Esophagus muscularis mucosa (tissue), 4 donors: ENCODE measurements around the gene AP5S1. TPM values are rescaled to one million over a fixed set of nuclear protein-coding genes. Genes with fewer than 3 reads are reported as not detected.
A peak's percentile ranks its signal among the peaks of the same experiment; 100 is the strongest.

ENCODE experiments used
- DNase-seq: peaks from one replicate; pipeline ENCODE4 v3.0.0-alpha.2; 2017; ENCODE audit errors: extremely low spot score
- H3K27ac ChIP-seq, 4 donors: fragments of 200-600 bp; sonication (generic); replicated peaks in 1 of 4; 1 replicate in 3 of 4; 2 replicates in 1 of 4; pipeline ENCODE4 v1.5.1; 2016 to 2019; ENCODE audit warnings: mild to moderate bottlenecking in 1 of 4
- H3K27me3 ChIP-seq, 4 donors: fragments of 200-600 bp; sonication (generic); one replicate each; pipeline versions ENCODE4 v1.5.1 to v1.6.0; 2016 to 2019
- H3K36me3 ChIP-seq, 4 donors: fragments of 200-600 bp; sonication (generic); one replicate each; pipeline ENCODE4 v1.5.1; 2016 to 2019
- H3K4me1 ChIP-seq, 4 donors: fragments of 200-600 bp; sonication (generic); one replicate each; pipeline ENCODE4 v1.5.1; 2016 to 2019
- H3K4me3 ChIP-seq, 4 donors: fragments of 200-600 bp; sonication (generic); 1 replicate in 2 of 4; 2 replicates in 2 of 4; pipeline ENCODE4 v1.5.1; 2016 to 2019; ENCODE audit warnings: mild to moderate bottlenecking in 4 of 4, moderate library complexity in 1 of 4
- H3K9me3 ChIP-seq, 4 donors: fragments of 200-600 bp; sonication (generic); 1 replicate in 3 of 4; 2 replicates in 1 of 4; pipeline ENCODE4 v1.5.1; 2016 to 2019
- CTCF ChIP-seq, 3 experiments: fragments of 200-600 bp in 2 of 3; fragments of 450-650 bp in 1 of 3; sonication (generic) in 2 of 3; IDR thresholded peaks; one replicate each; pipeline ENCODE4 v1.5.1; 2017 to 2019; ENCODE audit warnings: antibody characterized with exemption in 3 of 3, mild to moderate bottlenecking in 2 of 3, moderate library complexity in 1 of 3
- EP300 ChIP-seq: sonication (generic); formaldehyde crosslinking; IDR thresholded peaks from one replicate; pipeline ENCODE4 v1.6.1; 2017; ENCODE audit warnings: antibody characterized with exemption
- POLR2A ChIP-seq: fragments of 450-650 bp; IDR thresholded peaks from one replicate; pipeline ENCODE4 v1.6.1; 2017; ENCODE audit warnings: antibody characterized with exemption, moderate library complexity, mild to moderate bottlenecking, low read depth
- POLR2AphosphoS5 ChIP-seq, 2 donors: sonication (generic); formaldehyde crosslinking; IDR thresholded peaks; one replicate each; pipeline ENCODE4 v1.6.1; 2017; ENCODE audit warnings: antibody characterized with exemption in 2 of 2
- WGBS: methylation state at CpG from one replicate; pipeline ENCODE4 v1.1.5; 2018; 5-methylcytosine and 5-hydroxymethylcytosine counted together
- intact Hi-C: fragments of 100-400 bp; cut with DNase I; formaldehyde crosslinking; loops from one replicate; pipeline ENCODE4 v1.15.1; 2023
- total RNA-seq, 4 donors: library from RNA; depleted of rRNA; stranded (reverse); fragments of >200 nt; gene quantifications; one replicate each; pipeline versions ENCODE4 v1.1.0 to v1.2.1, GENCODE V29; 2016

The AP5S1 gene
- total RNA-seq, 4 donors from 2014 or later: 7.9 to 11.7 (median 11.2) TPM

- TF ChIP-seq POLR2A (no peak), POLR2AphosphoS5 (IDR thresholded peaks at IDR 0.05) (no peak), CTCF (IDR thresholded peaks at IDR 0.05) (no peak), EP300 (no peak)
- intact Hi-C loops: no loop called here
- Histone ChIP-seq H3K4me3 (no peak overlapping the region), H3K27ac (peak overlapping the region in 3 of 4 donors; percentile 5 to 96 (median 23)), H3K9me3 (peaks cover 0 to 5% (median 0%) of the 10 kb centered on the region in 4 donors), H3K4me1 (peaks cover 28 to 77% (median 67%) of the 10 kb centered on the region in 4 donors), H3K36me3 (peaks cover 46 to 79% (median 61%) of the 10 kb centered on the region in 4 donors), H3K27me3 (no peaks in the 10 kb centered on the region)
- WGBS: 82% methylated on average over 11 of the region's 11 CpGs
- DNase-seq: no peak
Measured at GRCh38 chr20:3802524-3803239, 17.7 kb upstream of the AP5S1 start.

- Histone ChIP-seq H3K4me1 (peaks cover 34 to 77% (median 67%) of the 10 kb centered on the region in 4 donors), H3K36me3 (peaks cover 46 to 75% (median 60%) of the 10 kb centered on the region in 4 donors), H3K4me3 (no peak overlapping the region), H3K9me3 (peaks cover 0 to 5% (median 0%) of the 10 kb centered on the region in 4 donors), H3K27me3 (no peaks in the 10 kb centered on the region), H3K27ac (peak overlapping the region in 2 of 4 donors; percentile 5 to 96)
- intact Hi-C loops: no loop called here
- 89% methylated on average over 14 of the region's 14 CpGs for WGBS
- TF ChIP-seq POLR2AphosphoS5 (IDR thresholded peaks at IDR 0.05): no peak
- no peak for TF ChIP-seq CTCF (IDR thresholded peaks at IDR 0.05)
- TF ChIP-seq POLR2A: no peak
- no peak for TF ChIP-seq EP300
- no peak for DNase-seq
Measured at GRCh38 chr20:3803289-3803688, 17.1 kb upstream of the AP5S1 start.

- TF ChIP-seq EP300 (no peak), CTCF (IDR thresholded peaks at IDR 0.05) (no peak), POLR2AphosphoS5 (IDR thresholded peaks at IDR 0.05) (no peak), POLR2A (no peak)
- WGBS: 80% methylated on average over 3 of the region's 6 CpGs
- Histone ChIP-seq H3K27me3 (no peaks in the 10 kb centered on the region), H3K27ac (peak overlapping the region in 3 of 4 donors; percentile 89 to 97 (median 96)), H3K4me3 (no peak overlapping the region), H3K36me3 (peaks cover 46 to 70% (median 58%) of the 10 kb centered on the region in 4 donors), H3K4me1 (peaks cover 39 to 76% (median 67%) of the 10 kb centered on the region in 4 donors), H3K9me3 (peaks cover 0 to 5% (median 0%) of the 10 kb centered on the region in 4 donors)
- intact Hi-C loops: no loop called here
- DNase-seq: no peak
Measured at GRCh38 chr20:3803854-3804253, 16.5 kb upstream of the AP5S1 start.

GRCh38 chr20:3804254-3804751, 16.0 kb upstream of the AP5S1 start:
- H3K4me1 ChIP-seq: peaks cover 40 to 74% (median 66%) of the 10 kb centered on the region in 4 donors
- TF ChIP-seq CTCF (IDR thresholded peaks at IDR 0.05) (no peak), POLR2A (no peak)
- peaks cover 0 to 5% (median 0%) of the 10 kb centered on the region in 4 donors for H3K9me3 ChIP-seq
- H3K27ac ChIP-seq: peak overlapping the region; percentile 89 to 97 (median 94)
- DNase-seq: no peak
- intact Hi-C loops: no loop called here
- no peaks in the 10 kb centered on the region for H3K27me3 ChIP-seq
- peaks cover 46 to 65% (median 55%) of the 10 kb centered on the region in 4 donors for H3K36me3 ChIP-seq
- H3K4me3 ChIP-seq: no peak overlapping the region
- 82% methylated on average over 9 of the region's 11 CpGs for WGBS
